K562 (cell line): ENCODE measurements around the gene CD9. TPM values are rescaled to one million over a fixed set of nuclear protein-coding genes. Genes with fewer than 3 reads are reported as not detected.

Experiments used
- DMBX1 ChIP-seq: fragments of 250-450 bp; sonication (Bioruptor Pico); IDR thresholded peaks from 2 replicates; pipeline ENCODE4 v1.8.0; 2022; ENCODE audit warnings: inconsistent platforms, mild to moderate bottlenecking, moderate library complexity, borderline replicate concordance
- RBBP5 ChIP-seq: fragments of 200-600 bp; sonication (generic); IDR thresholded peaks from 2 replicates; pipeline ENCODE4 v1.6.1; 2012; ENCODE audit warnings: borderline replicate concordance, mild to moderate bottlenecking, low read length, control low read depth, inconsistent platforms; ENCODE audit not compliant: insufficient read depth, poor library complexity, severe bottlenecking
- ZNF592 ChIP-seq: fragments of 450-650 bp; IDR thresholded peaks from 2 replicates; pipeline ENCODE4 v1.6.1; 2017; ENCODE audit warnings: antibody characterized with exemption, mild to moderate bottlenecking
- polyA plus RNA-seq, 8 experiments: library from polyadenylated mRNA; depleted of rRNA in 4 of 8; stranded (reverse) in 5 of 8; unstranded in 3 of 8; fragments of >200 nt; fragmentation: Nextera tagmentation in 2 of 8; fragmentation: Illumina TruSeq in 1 of 8; extraction: Ambion mirVana in 2 of 8; extraction: Trizol in 1 of 8; gene quantifications; 2 replicates each; pipeline versions ENCODE4 v1.2.1 to v1.2.3, GENCODE V29; 2011 to 2014; ENCODE audit warnings: inconsistent platforms in 1 of 8, missing spikeins in 1 of 8
- total RNA-seq, 7 experiments: library from RNA; depleted of rRNA in 6 of 7; stranded (reverse); fragments of >200 nt in 6 of 7; fragmentation: Illumina TruSeq in 2 of 7; extraction: Trizol in 2 of 7; gene quantifications; 2 replicates each; pipeline versions ENCODE4 v1.2.1 to v1.2.3, GENCODE V29; 2011 to 2021; ENCODE audit warnings: low replicate concordance in 1 of 7

Gene CD9
- total and polyA plus RNA-seq, 9 of the 15 experiments (the other 6 are each of a cell fraction or from before 2014, with no cell fraction given): 0.43 to 5.6 (median 0.62) TPM

DNA sequence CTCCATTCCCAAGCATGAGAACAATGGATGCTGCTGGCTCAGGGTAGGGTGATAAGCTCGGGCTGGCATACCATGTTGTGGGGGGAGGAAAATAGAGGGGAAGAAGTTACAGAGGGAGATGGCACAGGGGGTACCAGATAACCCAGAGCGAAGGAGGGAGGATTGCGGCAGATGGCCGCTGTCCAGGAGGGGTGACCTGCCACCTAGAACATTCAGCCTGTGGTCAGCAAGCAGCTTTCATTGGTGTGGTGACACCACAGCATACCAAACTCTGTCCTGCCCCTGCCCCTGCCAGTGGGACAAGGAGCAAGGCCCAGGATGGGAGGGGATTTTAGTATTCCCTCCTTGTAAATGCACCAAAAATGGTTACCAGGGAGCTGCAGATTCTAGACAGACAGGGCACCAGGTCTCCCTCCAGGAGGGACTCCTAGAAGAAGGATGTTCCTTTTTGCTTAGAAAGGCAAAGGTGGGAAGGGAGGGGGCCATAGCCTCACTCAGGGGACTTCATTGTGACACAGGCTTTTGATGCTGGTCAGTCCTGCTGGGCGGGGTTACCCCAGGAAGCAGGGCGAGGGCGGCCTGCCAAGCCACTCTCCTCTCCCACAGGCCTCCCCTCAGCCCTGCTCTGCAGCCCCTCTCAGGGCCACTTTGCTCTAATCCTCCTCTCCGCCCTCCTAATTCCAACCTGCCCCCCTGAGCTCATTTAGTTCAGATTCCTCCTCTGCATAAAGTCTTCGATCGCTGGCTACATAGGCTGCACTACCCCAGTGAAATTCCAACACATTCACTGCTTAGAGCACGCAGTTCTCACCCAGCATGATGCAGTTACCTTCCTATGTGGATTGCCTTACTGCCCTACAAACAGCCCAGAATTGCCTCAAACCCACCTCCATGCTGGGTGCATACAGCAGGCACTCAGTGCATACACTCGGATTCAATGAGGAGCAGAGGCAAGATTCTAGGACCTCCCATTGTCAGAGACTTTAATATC is 74.3 kb downstream of the CD9 start (continued):
- TF ChIP-seq ZNF592: no peak
- TF ChIP-seq RBBP5: no peak
- TF ChIP-seq DMBX1 (CRISPR knock-in tag): no peak
- TF ChIP-seq, all 486 proteins: peak for 0
